Transverse colon (tissue), 4 donors: ENCODE measurements around the gene RDH5. TPM values are rescaled to one million over a fixed set of nuclear protein-coding genes. Genes with fewer than 3 reads are reported as not detected.
A peak's percentile ranks its signal among the peaks of the same experiment; 100 is the strongest.

ENCODE experiments used
- DNase-seq: peaks from one replicate; pipeline ENCODE4 v3.0.0-alpha.2; 2019
- H3K27ac ChIP-seq, 4 donors: fragments of 200-600 bp; sonication (generic); 2 replicates each; pipeline ENCODE4 v1.5.1; 2016 to 2018; ENCODE audit warnings: inconsistent platforms in 4 of 4
- H3K27me3 ChIP-seq: fragments of 200-600 bp; sonication (generic); 2 replicates; pipeline ENCODE4 v1.5.1; 2017; ENCODE audit warnings: inconsistent platforms
- H3K36me3 ChIP-seq, 4 donors: fragments of 200-600 bp; sonication (generic); 2 replicates each; pipeline ENCODE4 v1.5.1; 2017 to 2019; ENCODE audit warnings: inconsistent platforms in 4 of 4
- H3K4me1 ChIP-seq, 4 donors: fragments of 200-600 bp; sonication (generic); 2 replicates each; pipeline ENCODE4 v1.5.1; 2017 to 2020; ENCODE audit warnings: inconsistent platforms in 4 of 4
- H3K4me3 ChIP-seq, 4 donors: fragments of 200-600 bp; sonication (generic); 1 replicate in 1 of 4; 2 replicates in 3 of 4; pipeline versions ENCODE4 v1.5.1 to v1.6.1; 2017 to 2019; ENCODE audit warnings: inconsistent platforms in 4 of 4
- H3K9me3 ChIP-seq, 2 donors: fragments of 200-600 bp; sonication (generic); 2 replicates each; pipeline ENCODE4 v1.5.1; 2017 to 2019; ENCODE audit warnings: inconsistent platforms in 2 of 2
- EP300 ChIP-seq: sonication (generic); formaldehyde crosslinking; IDR thresholded peaks from one replicate; pipeline ENCODE4 v1.6.1; 2017; ENCODE audit warnings: antibody characterized with exemption, low read depth
- POLR2A ChIP-seq: fragments of 450-650 bp; IDR thresholded peaks from one replicate; pipeline ENCODE4 v1.6.1; 2016; ENCODE audit warnings: antibody characterized with exemption, mild to moderate bottlenecking, moderate library complexity
- POLR2AphosphoS5 ChIP-seq, 3 donors: sonication (generic); formaldehyde crosslinking; IDR thresholded peaks; one replicate each; pipeline ENCODE4 v1.6.1; 2016; ENCODE audit warnings: antibody characterized with exemption in 3 of 3
- WGBS, 2 donors: methylation state at CpG; one replicate each; pipeline ENCODE4 v1.1.5; 2018; ENCODE audit warnings: low coverage in 1 of 2; 5-methylcytosine and 5-hydroxymethylcytosine counted together
- in situ Hi-C, 4 donors: fragments of 200-750 bp; cut with MboI; loops; one replicate each; pipeline versions ENCODE4 v1.15.0 to v1.15.1; 2017; ENCODE audit warnings: low sequenced_read_pairs in 3 of 4, low pct_ligation_motif_present in 1 of 4, low pct_unique_long_range_greater_than_20kb in 1 of 4
- intact Hi-C: fragments of 100-400 bp; cut with DNase I; formaldehyde crosslinking; loops from one replicate; pipeline ENCODE4 v1.15.1; 2023; ENCODE audit warnings: low total_unique reads
- total RNA-seq, 4 donors: library from RNA; depleted of rRNA; stranded (reverse); fragments of >200 nt; gene quantifications; one replicate each; pipeline ENCODE4 v1.1.0, GENCODE V29; 2016
- TF ChIP-seq, protein P1 (sequence below), 5 experiments: fragments of 200-600 bp in 3 of 5; fragments of 450-650 bp in 2 of 5; sonication (generic) in 3 of 5; IDR thresholded peaks; 1 replicate in 2 of 5; 2 replicates in 3 of 5; pipeline ENCODE4 v1.5.1; 2016 to 2017; ENCODE audit warnings: antibody characterized with exemption in 5 of 5, inconsistent platforms in 3 of 5, mild to moderate bottlenecking in 2 of 5, moderate library complexity in 1 of 5

RDH5 gene
- total RNA-seq, 4 donors from 2014 or later, result 16.5 to 74.4 (median 58.3) TPM

DNA sequence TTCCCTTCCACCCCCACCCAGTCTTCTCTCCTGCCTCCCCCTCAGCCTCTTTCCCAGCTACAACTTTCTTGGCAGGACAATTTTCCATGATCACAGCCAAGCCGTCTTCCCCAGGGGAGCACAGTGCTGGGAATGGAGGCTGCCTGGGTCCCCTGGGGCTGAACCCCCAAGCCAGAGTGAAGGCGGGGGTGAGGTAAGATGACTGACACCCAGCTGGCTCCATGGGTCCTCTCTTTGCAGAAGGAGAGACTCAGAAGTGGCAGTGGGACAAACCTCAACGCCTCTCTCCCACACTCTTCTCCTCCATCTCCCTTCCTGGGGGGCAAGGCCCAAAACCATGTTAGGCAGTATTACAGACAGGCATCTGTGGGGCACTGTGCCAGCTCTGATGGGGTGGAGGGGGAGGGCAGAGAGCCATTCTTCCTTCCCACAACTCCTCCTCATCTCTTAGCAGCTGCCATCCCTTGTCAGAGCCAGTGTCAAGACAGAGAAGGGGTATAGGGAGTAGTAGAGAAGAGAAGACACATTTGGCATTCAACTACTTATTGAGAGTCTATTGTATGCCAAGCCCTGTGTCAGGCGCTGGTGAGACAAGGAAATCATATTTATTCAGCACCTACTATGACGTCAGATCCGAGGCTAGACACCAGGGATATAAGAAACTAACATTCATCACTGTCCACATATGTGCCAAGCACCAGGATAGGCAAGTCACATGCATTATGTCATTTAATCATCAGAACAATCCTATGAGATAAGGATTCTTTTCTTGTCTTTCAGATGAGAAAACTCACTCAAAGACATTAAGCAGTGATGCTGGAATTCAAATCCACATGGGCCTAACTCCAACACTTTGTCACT lies 16.1 kb upstream of the RDH5 start:
- Histone ChIP-seq H3K27me3 (peaks cover 18% of the 10 kb centered on the region), H3K9me3 (no peaks in the 10 kb centered on the region), H3K4me1 (peaks cover 7 to 29% (median 22%) of the 10 kb centered on the region in 4 donors), H3K4me3 (peak overlapping the region in 2 of 4 donors; percentile 57 to 64), H3K36me3 (no peaks in the 10 kb centered on the region), H3K27ac (peak overlapping the region; percentile 64 to 88 (median 83))
- 67 to 77% methylated on average over 1 to 6 of the region's 6 CpGs for WGBS, 2 donors
- intact Hi-C loops (no loop called here), in situ Hi-C loops (no loop called here)
- TF ChIP-seq, protein P1, sequence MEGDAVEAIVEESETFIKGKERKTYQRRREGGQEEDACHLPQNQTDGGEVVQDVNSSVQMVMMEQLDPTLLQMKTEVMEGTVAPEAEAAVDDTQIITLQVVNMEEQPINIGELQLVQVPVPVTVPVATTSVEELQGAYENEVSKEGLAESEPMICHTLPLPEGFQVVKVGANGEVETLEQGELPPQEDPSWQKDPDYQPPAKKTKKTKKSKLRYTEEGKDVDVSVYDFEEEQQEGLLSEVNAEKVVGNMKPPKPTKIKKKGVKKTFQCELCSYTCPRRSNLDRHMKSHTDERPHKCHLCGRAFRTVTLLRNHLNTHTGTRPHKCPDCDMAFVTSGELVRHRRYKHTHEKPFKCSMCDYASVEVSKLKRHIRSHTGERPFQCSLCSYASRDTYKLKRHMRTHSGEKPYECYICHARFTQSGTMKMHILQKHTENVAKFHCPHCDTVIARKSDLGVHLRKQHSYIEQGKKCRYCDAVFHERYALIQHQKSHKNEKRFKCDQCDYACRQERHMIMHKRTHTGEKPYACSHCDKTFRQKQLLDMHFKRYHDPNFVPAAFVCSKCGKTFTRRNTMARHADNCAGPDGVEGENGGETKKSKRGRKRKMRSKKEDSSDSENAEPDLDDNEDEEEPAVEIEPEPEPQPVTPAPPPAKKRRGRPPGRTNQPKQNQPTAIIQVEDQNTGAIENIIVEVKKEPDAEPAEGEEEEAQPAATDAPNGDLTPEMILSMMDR (IDR thresholded peaks at IDR 0.05), result no peak
- TF ChIP-seq POLR2A, result no peak
- TF ChIP-seq POLR2AphosphoS5 (IDR thresholded peaks at IDR 0.05), result peak in 2 of 3 donors; percentile 10 to 59
- no peak for TF ChIP-seq EP300
- DNase-seq, result no peak

DNA sequence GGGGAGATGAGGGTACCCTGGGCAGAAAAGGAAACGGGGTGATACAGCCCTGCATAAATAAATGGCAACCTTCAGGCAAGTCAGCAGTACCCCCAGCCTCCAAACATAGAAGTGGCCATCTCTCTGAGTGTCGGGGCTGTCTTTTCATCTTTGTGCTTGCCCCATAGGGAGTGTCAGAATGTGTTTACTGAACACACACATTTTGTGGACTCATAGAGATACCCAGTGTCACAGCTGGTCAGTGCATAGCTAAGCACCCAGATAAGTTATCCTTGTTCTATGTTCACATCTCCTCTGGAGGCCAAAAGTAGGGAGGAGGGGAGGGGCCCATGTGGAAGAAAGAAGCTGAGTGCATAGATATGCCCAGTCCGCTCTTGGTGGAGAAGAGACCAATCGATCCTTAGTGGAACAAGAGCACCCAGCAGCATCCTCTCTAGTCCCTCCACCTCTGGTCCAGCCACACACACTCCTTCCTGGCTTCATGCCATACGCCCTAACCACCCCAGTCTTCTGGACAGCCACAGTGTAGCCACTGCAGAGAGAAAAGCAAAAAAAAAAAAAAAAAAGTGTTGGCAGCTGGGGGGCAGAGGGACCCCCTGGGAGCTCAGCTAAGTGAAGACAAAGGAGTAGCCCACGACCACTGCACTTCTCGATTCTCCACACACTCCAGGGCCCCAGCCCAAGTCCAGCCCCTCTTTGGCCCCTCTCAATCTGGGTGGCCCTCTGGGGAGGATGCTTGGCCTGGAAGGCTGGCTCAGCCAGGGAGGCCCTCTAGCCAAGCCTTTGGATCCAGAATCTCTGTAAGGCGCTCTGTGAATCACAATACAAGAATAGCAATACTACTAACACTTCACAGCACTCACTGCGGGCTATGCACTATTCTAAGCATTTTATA lies 15.1 kb upstream of the RDH5 start:
- no peak for DNase-seq

DNA sequence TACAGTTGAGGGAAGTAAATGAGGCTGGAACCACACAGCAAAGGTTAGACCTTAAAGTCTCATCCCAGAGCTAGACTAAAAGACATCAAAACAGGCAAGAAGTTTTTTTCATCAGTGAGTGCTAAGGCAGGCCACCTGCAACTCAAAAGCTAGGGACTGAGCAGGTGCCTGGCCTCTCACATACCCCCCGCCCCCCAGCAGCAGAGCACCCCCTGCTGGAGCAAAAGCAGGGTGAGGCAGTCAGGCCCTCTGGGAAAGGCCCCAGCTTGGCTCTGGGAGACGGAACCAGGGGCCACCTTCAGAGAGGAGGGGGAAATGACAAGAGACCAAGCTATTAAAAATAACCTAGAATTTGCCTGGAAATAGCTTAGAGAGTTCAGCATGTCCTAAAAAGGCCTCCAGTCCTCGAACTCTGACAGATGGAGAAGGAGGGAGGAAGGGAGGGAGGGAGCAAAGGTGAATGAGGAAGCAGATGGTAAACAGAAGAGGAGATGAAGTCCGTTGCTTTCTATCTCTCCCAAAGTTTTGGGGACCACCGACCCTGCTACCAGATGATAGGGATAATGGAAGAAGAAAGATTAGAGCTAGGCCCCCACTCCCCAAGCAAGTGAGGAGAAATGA lies 14.3 kb upstream of the RDH5 start:
- H3K4me1 ChIP-seq, result peaks cover 7 to 34% (median 25%) of the 10 kb centered on the region in 4 donors
- 30% methylated on average over 5 of the region's 5 CpGs; no CpG with 5 or more reads in 1 of the 2 donors for WGBS, 2 donors
- no peaks in the 10 kb centered on the region for H3K9me3 ChIP-seq
- H3K27ac ChIP-seq, result peak overlapping the region; percentile 64 to 88 (median 83)
- in situ Hi-C loops (no loop called here), intact Hi-C loops (no loop called here)
- peak overlapping the region in 3 of 4 donors; percentile 45 to 64 (median 57) for H3K4me3 ChIP-seq
- peaks cover 27% of the 10 kb centered on the region for H3K27me3 ChIP-seq
- H3K36me3 ChIP-seq, result no peaks in the 10 kb centered on the region
- TF ChIP-seq, protein P1 (IDR thresholded peaks at IDR 0.05), result peak; percentile 40 to 57 (median 49)
- no peak for TF ChIP-seq POLR2A
- no peak for DNase-seq

More for the DNA sequence above, 15.1 kb upstream of the RDH5 start:
- intact Hi-C loops, result no loop called here
- Histone ChIP-seq H3K36me3 (no peaks in the 10 kb centered on the region), H3K27ac (peak overlapping the region; percentile 64 to 88 (median 83)), H3K4me3 (peak overlapping the region in 3 of 4 donors; percentile 45 to 64 (median 57)), H3K4me1 (peaks cover 7 to 34% (median 24%) of the 10 kb centered on the region in 4 donors), H3K27me3 (peaks cover 27% of the 10 kb centered on the region), H3K9me3 (no peaks in the 10 kb centered on the region)
- WGBS, 2 donors, result 59 to 79% methylated on average over 4 to 9 of the region's 9 CpGs
- TF ChIP-seq POLR2A, result no peak
- TF ChIP-seq, protein P1 (IDR thresholded peaks at IDR 0.05), result no peak
- TF ChIP-seq EP300, result no peak
- TF ChIP-seq POLR2AphosphoS5 (IDR thresholded peaks at IDR 0.05), result no peak
- in situ Hi-C loops, result no loop called here
